Erythroblast (primary cell): Measurements from ENCODE around the gene ZCCHC24.

Experiments used
- GATA1 ChIP-seq: IDR thresholded peaks from 2 replicates; pipeline ENCODE4 v1.6.1; 2011; ENCODE audit warnings: low read depth, mild to moderate bottlenecking, control low read depth, low read length, moderate library complexity
- POLR2A ChIP-seq: IDR thresholded peaks from 2 replicates; pipeline ENCODE4 v1.6.1; 2011; ENCODE audit warnings: mild to moderate bottlenecking, low read length

GRCh38 chr10:79446758-79447084 lies 1.3 kb upstream of the ZCCHC24 start:
- no peak for TF ChIP-seq POLR2A
- no peak for TF ChIP-seq GATA1
